Panc1 (cell line): ENCODE data around the gene KCNA5. TPM values are rescaled to one million over a fixed set of nuclear protein-coding genes. Genes with fewer than 3 reads are reported as not detected.

Experiments
- ATAC-seq: fragments of 200-7000 bp; cut with Tn5 transposase; 2 replicates; pipeline ENCODE4 v1.9.1; 2020; ENCODE audit warnings: mild to moderate bottlenecking, moderate library complexity
- BruUV-seq: library from RNA; stranded (reverse); fragments of 400-500 nt; replicated peaks from 2 replicates; lab custom pipeline; 2021; lab: Mats Ljungman, UMichigan
- CTCF ChIA-PET: fragments of 300-600 bp; sonication (Branson Sonifier 250); formaldehyde crosslinking; loops from one replicate; lab custom pipeline; 2022; ENCODE audit warnings: antibody characterized with exemption; lab: Charles Lee
- POLR2A ChIA-PET: fragments of 300-600 bp; sonication (Branson Sonifier 250); formaldehyde crosslinking; loops from one replicate; lab custom pipeline; 2022; ENCODE audit warnings: antibody characterized with exemption; lab: Charles Lee
- DNase-seq: peaks from one replicate; pipeline ENCODE4 v3.0.0-alpha.2; 2010; ENCODE audit warnings: low read depth, low spot score
- H3K27ac ChIP-seq: 2 replicates; pipeline ENCODE4 v1.5.1; 2011; ENCODE audit warnings: mild to moderate bottlenecking, low read length, inconsistent platforms
- H3K27me3 ChIP-seq: fragments of 200-500 bp; sonication (Bioruptor generic); 2 replicates; pipeline ENCODE4 v1.6.0; 2014; ENCODE audit warnings: low read length, inconsistent platforms; ENCODE audit not compliant: control insufficient read depth, insufficient read depth
- H3K36me3 ChIP-seq: fragments of 200-500 bp; sonication (Bioruptor generic); 2 replicates; pipeline ENCODE4 v1.5.1; 2014; ENCODE audit warnings: inconsistent platforms, mild to moderate bottlenecking, low read length, moderate library complexity; ENCODE audit not compliant: control insufficient read depth, insufficient read depth
- H3K4me1 ChIP-seq: 2 replicates; pipeline ENCODE4 v1.5.1; 2011; ENCODE audit warnings: inconsistent platforms, mild to moderate bottlenecking, low read length, moderate library complexity; ENCODE audit not compliant: control insufficient read depth, insufficient read depth
- H3K4me3 ChIP-seq, 2 experiments: 2 replicates each; pipeline ENCODE4 v1.5.1; 2011 to 2012; ENCODE audit warnings: low read depth in 2 of 2, low read length in 2 of 2, mild to moderate bottlenecking in 2 of 2, inconsistent platforms in 1 of 2, moderate library complexity in 1 of 2
- H3K9me3 ChIP-seq: fragments of 200-500 bp; sonication (Bioruptor generic); 2 replicates; pipeline ENCODE4 v1.5.1; 2014; ENCODE audit warnings: low read depth, mild to moderate bottlenecking, inconsistent platforms, low read length, moderate library complexity; ENCODE audit not compliant: control insufficient read depth, insufficient read depth
- CTCF ChIP-seq: fragments of 450-650 bp; IDR thresholded peaks from 2 replicates; pipeline ENCODE4 v1.5.1; 2017; ENCODE audit warnings: mild to moderate bottlenecking
- POLR2AphosphoS5 ChIP-seq: IDR thresholded peaks from 2 replicates; pipeline ENCODE4 v1.6.1; 2012; ENCODE audit warnings: mild to moderate bottlenecking, low read depth, low read length, moderate library complexity
- REST ChIP-seq, 2 experiments: IDR thresholded peaks; 2 replicates each; pipeline ENCODE4 v1.6.1; 2011 to 2012; ENCODE audit warnings: low read depth in 2 of 2, control low read depth in 1 of 2, low read length in 1 of 2, mild to moderate bottlenecking in 1 of 2, moderate library complexity in 1 of 2; ENCODE audit not compliant: insufficient read depth in 1 of 2
- SIN3A ChIP-seq: IDR thresholded peaks from 2 replicates; pipeline ENCODE4 v1.6.1; 2012; ENCODE audit warnings: low read depth, mild to moderate bottlenecking, low read length, moderate library complexity, borderline replicate concordance; ENCODE audit not compliant: insufficient read depth
- TCF7L2 ChIP-seq: IDR thresholded peaks from 2 replicates; pipeline ENCODE4 v1.6.1; 2011; ENCODE audit warnings: mild to moderate bottlenecking, low read depth, low read length, inconsistent platforms
- in situ Hi-C: cut with HindIII; loops from 2 replicates; pipeline ENCODE4 v1.10.0; 2016; ENCODE audit warnings: low sequenced_read_pairs, low pct_unique_long_range_greater_than_20kb
- intact Hi-C: fragments of 100-400 bp; cut with micrococcal nuclease; formaldehyde crosslinking; loops from one replicate; pipeline ENCODE4 v1.10.0; 2022; ENCODE audit not compliant: unreplicated experiment
- total RNA-seq: library from RNA; stranded (reverse); gene quantifications from one replicate; pipeline ENCODE4 v1.2.1, GENCODE V29; 2021; ENCODE audit not compliant: unreplicated experiment

KCNA5 gene
- total RNA-seq, 1 experiment from 2014 or later: not detected

DNA sequence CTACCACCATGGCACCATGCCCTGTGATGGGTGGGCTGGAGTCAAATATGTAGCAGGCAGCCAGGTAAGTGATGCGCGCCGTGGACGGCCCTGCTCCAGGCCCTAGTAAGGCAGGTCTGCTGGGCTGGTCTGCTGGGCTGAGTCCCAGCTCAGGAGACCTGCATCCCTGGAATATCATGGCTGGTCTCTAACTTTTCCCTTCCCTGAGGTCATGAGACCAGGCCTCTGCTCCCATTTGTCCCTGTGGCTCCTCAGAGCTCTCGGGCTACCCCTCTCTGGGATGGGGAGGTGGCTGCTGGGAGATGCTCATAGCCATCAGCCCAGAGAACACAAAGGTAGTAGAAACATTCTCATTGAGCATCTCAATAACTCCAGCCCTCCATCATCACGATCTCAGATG is 19.8 kb upstream of the KCNA5 start:
- TF ChIP-seq REST (IDR thresholded peaks at IDR 0.05; ENCODE audit: insufficient read depth in 1 of 2, low read depth in 2 of 2, low read length in 1 of 2): no peak
- no peak for TF ChIP-seq POLR2AphosphoS5
- no peak for TF ChIP-seq SIN3A
- no peak for TF ChIP-seq CTCF
- ATAC-seq (no peak), DNase-seq (no peak)
- H3K9me3 ChIP-seq: no peaks in the 10 kb centered on the region
- intact Hi-C loops (loop anchor here (2.0 kb wide), 1 partner anchor 61 kb away; no protein-coding TSS in a partner anchor), in situ Hi-C loops (no loop called here)
- no peaks in the 10 kb centered on the region for H3K4me1 ChIP-seq
- POLR2A ChIA-PET: no interaction called here
- no peak overlapping the region for H3K4me3 ChIP-seq
- CTCF ChIA-PET: no interaction called here
- no TSS peak for BruUV-seq
- no peaks in the 10 kb centered on the region for H3K27me3 ChIP-seq
- no peaks in the 10 kb centered on the region for H3K36me3 ChIP-seq
- no peak overlapping the region for H3K27ac ChIP-seq

DNA sequence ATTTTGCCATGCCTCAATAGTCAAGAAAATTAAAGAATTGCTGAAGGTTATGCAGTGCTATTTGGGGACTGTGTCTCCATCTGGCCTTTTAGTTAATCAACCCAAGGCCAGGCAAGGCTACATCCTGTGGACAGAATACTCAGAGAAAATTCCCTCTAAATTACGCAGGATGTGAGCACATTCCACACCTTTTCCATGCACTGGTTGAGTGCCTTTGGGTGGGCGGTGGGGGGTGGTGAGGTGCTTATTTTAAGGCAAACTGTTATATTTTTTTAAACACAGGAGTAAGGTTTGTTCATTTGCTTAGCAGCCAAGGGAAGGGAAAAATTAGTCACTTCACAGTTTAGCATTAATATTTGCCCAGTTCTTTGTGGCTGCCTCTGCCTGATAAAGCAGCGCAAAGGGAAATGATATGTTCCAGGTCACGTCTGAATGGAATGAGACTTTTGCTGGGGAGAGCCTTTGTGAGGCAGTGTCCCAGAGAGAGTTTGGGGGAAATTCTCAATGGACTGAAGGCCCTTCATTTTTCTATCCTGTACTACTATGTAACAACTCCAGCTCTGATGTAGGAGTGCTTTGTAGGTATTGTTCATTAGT is 17.2 kb upstream of the KCNA5 start:
- in situ Hi-C loops (no loop called here), intact Hi-C loops (no loop called here)
- no peak for ATAC-seq
- DNase-seq: no peak
- CTCF ChIA-PET: no interaction called here
- no peaks in the 10 kb centered on the region for H3K36me3 ChIP-seq
- no peaks in the 10 kb centered on the region for H3K27me3 ChIP-seq
- H3K4me3 ChIP-seq: no peak overlapping the region
- H3K27ac ChIP-seq: no peak overlapping the region
- H3K9me3 ChIP-seq: no peaks in the 10 kb centered on the region
- no peaks in the 10 kb centered on the region for H3K4me1 ChIP-seq
- POLR2A ChIA-PET: no interaction called here
- no TSS peak for BruUV-seq
- TF ChIP-seq SIN3A (no peak), TCF7L2 (no peak), CTCF (no peak), POLR2AphosphoS5 (no peak), REST (IDR thresholded peaks at IDR 0.05; ENCODE audit: insufficient read depth in 1 of 2, low read depth in 2 of 2, low read length in 1 of 2) (no peak)
